Measurements from ENCODE around the gene SLC10A2.
"Not testable (repeated sequence)": the region's sequence is repeated elsewhere in the genome, so short reads cannot be mapped to it uniquely, and the experiment has no call there.

- not testable (repeated sequence) for TF ChIP-seq CTCF, POLR2A, EP300 (IDR thresholded peaks at IDR 0.05)
Observed at GRCh38 chr13:103093649-103094048, 27.4 kb upstream of the SLC10A2 start.

All from tibial nerve (tissue), 4 donors.